Amniotic epithelial cell (primary cell): ENCODE results near the gene METTL22.

Experiments used
- DNase-seq: peaks from one replicate; pipeline ENCODE4 v3.0.0-alpha.2; 2010; ENCODE audit warnings: low read depth

METTL22 gene

GRCh38 chr16:8594149-8594666 lies 27.3 kb upstream of the METTL22 start:
- DNase-seq, result peak; percentile 57

GRCh38 chr16:8595783-8596182 lies 25.7 kb upstream of the METTL22 start:
- no peak for DNase-seq

DNA sequence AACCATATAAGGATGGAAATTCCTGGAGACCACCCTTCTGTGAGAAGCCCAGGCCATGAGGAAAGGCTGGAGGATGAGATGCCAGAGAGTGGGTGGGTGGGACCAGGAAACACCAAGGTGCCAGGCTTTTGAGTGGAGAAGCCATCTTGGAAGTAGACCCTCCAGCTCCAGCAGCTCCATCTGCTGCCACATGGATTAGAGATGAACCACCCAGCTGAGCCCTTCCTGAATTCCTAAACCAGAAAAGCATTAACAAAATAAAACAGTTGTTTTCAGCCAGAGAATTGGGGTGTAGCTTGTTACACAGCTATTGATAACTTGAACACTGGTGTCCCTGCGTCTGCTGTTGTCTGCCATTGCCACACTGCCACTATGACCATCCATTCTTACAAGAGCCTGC lies 24.9 kb upstream of the METTL22 start:
- DNase-seq, result no peak

- no peak for DNase-seq
Observed at GRCh38 chr16:8600144-8600775, 21.2 kb upstream of the METTL22 start.

GRCh38 chr16:8605554-8605953 lies 15.9 kb upstream of the METTL22 start:
- no peak for DNase-seq

DNA sequence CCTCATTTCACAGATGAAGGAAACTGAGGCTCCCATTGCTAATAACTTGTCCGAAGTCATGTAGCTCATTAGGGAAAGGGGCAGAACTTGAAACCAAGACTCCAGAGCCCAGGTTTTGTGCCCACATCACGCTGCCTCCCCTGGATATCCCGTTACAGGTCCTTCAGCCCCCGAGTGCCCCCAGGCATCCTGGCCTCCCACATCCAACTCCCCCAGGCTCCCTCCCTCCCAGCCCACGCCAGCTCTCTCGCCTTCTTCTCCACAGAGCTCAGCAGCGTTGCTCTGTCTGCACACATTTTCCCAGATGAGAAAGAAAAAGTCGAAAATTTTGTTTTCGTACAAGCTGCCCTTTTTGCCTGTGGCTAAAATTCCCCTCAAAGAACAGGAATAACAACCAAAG lies 14.3 kb upstream of the METTL22 start:
- DNase-seq, result no peak

DNA sequence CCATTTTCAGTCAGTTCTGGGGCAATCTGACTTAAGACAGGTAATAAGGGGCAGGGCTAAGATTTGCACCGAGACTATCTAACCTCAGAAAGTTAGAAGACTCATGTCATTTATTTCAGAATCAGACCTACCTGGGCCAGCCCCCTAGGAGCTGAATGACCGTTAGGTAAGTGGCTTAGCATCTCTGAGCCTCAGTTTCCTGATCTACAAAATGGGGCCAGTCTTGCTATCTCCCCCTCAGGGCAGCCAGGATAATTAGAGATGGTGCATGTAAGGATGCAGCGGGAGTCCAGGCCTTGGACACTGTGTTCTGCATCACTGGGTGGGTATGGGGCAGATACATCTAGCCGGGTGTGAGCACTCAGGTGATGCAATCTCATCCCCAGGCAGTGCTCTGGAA lies 10.4 kb upstream of the METTL22 start:
- DNase-seq, result no peak

- DNase-seq, result peak; percentile 55
Observed at GRCh38 chr16:8611886-8612600, 9.5 kb upstream of the METTL22 start.

DNA sequence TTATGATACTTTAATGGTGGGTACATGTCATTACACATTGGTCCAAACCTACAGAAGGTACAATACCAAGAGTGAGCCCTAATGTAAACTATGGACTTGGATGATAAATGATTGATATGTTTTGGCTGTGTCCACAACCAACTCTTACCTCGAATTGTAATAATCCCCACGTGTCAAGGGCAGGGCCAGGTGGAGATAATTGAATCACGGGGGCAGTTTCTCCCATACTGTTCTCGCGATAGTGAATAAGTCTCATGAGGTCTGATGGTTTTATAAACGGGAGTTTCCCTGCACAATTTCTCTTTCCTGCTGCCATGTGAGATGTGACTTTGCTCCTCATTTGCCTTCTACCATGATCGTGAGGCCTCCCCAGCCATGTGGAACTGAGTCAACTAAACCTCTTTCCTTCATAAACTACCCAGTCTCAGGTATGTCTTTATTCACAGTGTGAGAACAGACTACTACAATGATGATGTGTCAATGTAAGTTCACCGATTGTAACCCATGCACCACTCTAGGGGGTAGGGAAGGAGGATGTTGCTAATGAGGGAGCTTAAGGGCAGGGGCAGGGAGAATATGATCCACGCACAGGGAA lies 7.0 kb upstream of the METTL22 start:
- no peak for DNase-seq

DNA sequence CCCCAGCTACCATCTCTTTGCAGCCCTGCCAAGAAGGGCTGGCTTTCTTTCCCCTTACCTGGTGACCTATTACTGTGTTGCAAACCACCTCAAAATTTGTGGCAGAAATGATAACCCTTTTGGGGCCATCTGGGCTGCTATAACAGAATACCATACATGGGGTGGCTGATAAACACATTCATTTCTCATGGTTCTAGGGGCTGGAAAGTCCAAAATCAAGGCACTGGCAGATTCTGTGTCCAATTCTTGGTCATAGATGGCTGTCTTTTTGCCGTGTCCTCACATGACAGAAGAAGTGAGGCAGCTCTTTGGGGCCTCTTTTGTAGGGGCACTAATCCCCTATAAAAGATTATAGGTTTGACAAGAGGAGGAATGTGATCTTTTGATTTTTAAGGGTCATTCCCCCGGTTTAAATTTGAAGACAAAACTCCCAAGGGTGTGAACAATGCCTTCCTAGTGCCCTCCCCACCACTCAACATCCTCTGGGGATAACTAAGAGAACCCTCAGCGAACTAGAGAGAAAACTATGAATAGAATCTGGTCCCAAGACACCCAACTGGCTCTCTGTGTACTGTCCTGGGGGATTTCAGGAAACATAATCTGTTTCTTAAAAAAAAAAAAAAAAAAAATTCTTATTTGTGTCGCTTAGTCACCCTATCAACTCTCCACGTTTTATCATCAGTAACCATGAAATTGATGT lies 1.7 kb upstream of the METTL22 start:
- DNase-seq, result no peak

DNA sequence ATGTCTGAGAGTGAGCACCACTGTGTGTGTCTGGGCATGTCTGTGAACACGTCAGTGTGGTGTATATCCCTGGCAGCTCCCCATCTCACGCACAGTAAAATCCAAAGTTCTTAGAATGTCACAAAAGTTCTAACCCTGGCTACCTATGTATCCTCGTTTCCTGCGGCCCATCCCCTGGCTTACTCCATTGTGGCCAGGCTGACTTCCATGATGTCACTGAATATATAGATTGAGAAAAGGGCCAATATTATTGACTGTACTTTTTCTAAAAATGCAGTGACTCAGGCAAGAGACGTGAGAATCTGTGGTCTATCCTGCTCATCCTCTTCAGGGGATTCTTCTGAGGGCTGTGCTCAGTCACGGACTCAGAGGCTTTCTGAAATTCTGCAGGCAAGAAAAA lies 963 bp upstream of the METTL22 start:
- no peak for DNase-seq

DNA sequence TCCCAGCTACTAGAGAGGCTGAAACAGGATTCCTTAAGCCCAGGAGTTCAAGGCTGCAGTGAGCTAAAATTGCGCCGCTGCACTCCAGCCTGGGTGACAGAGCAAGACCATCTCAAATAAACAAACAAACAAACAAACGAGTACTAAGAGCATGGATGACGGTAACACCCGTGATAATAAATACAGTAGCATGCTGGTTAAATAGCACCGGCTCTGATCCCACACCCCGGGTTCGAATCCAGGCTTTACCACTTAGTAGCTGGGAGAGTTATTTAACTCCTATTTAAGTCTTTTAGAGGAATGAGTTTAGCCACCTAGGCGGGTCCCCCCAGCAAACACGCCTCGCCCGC lies 301 bp upstream of the METTL22 start:
- DNase-seq, result no peak

DNA sequence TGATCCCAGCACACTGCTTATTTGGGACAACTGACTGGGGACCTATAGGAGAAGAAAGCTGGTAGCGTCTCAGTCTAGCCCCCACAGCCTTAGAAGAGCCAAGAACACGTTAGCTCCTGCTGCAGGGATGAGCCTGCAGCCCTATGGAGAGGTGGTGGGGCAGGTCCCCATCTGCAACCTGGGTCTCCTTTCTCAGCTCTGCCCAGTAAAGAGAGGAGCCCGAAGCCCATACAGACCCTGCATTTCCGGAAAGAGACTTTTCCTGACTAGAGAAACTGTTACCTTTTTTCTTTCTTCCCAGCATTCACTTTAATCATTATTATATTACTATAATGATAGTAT lies 788 bp downstream of the METTL22 start:
- no peak for DNase-seq

- DNase-seq, result peak; percentile 32
Observed at GRCh38 chr16:8623634-8624033, 2.1 kb downstream of the METTL22 start.

- DNase-seq, result no peak
Observed at GRCh38 chr16:8625491-8626087, 4.1 kb downstream of the METTL22 start.

DNA sequence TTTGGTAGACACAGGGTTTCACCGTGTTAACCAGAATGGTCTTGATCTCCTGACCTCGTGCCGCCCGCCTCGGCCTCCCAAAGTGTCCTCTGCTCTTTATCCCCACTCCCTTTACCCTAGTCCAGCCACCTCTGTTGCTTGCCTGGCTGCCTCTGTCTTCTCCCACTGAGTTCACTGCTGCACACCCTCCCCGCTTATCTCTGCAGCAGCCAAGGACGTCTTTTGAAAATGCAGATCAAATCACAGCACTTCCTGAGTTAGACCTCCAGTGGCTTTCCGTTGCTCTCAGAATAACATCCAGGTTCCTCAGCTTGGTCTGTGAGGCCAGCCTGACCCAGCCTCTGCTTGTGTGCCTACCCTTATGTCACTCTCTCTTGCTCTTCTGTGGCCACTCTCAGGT lies 5.4 kb downstream of the METTL22 start:
- no peak for DNase-seq

GRCh38 chr16:8627456-8627855 lies 6.0 kb downstream of the METTL22 start:
- no peak for DNase-seq

GRCh38 chr16:8628981-8629725 lies 7.7 kb downstream of the METTL22 start:
- no peak for DNase-seq

DNA sequence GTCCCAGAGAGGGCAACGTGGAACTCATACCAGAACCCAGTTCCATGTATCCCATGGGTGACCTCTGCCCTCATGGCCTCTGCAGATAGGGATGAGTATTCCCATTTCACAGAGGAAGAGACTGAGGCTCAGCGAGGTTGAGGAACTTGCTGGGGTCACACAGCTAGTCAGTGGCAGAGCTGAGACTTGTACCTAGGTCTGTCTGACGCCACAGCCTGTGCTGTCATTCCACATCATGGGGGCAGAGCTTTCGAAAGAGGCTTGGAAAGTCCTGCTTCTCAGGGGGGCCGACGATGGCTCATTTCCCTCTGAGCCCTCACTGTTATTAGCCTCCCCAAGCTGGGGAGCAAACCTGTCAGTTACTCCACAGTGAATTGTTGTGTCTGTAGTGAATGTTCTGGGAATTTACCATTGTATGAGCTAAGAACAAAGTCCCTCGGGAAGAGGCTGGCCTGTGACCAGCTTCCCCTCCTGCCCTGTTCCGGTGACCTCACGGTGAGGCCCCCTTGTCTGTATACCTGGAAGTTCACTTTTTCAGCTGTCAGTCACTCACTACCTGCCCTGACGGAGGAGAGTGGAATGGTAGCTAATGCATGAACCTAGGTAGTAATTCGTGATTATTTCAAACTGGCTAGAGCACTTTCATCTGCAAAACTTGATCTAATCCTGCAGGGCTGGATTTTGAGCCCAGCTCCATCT lies 8.9 kb downstream of the METTL22 start:
- no peak for DNase-seq

DNA sequence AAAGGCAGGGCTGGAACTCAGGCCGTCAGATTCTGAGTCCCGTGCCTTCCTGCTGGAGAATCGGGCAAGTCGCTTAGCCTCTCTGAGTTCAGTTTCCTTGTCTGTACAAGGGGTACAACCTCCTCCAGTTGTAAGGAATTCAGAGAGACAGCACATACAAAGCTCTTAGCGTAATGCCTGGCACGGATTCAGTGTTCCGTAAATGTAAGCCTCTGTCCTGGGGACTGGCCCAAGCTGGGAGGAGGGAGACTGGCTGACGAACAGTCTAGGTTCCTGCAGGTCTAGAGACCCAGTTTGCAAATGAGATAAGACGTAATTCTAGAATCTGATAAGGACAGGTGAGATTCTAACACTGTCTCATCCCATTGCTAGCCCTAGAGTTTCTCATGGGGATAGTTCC lies 9.9 kb downstream of the METTL22 start:
- DNase-seq, result no peak

DNA sequence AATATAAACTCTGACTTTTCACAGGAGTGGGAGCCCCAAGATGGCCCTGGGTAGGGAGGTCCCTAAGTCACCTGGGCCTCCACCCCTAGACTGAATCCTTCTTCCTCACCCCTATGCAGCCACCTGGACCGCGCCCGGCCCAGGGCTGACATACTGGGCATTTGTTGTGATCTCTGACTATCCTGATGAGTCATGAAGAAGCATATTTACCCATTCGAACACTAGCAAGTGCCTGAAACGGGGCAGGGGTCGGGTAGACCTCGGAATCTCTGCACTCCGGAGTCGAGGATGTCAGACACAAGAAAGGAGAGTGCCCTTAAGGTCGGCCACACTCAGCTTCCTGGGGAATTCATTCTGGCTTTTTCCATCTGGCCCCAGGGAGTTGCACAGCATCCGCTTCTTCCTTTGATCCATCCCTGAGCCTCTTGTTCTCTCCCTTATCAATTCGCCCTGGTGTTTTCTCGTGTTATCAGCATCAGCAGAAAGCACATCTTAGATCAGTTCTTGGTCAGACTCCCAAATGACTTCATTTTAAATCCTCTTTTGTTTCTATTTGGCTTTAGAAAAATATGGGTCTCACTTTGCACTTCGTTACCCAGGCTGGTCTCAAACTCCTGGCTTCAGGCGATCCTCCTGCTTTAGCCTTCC lies 10.4 kb downstream of the METTL22 start:
- no peak for DNase-seq
